GM18909 (cell line): ENCODE measurements around the gene NAA60.
"Not testable (repeated sequence)": the region's sequence is repeated elsewhere in the genome, so short reads cannot be mapped to it uniquely, and the experiment has no call there.

Experiments used
- ATAC-seq: cut with Tn5 transposase; IDR thresholded peaks from one replicate; pipeline ENCODE4 v1.9.1; 2021; ENCODE audit warnings: mild to moderate bottlenecking; ENCODE audit not compliant: unreplicated experiment, poor library complexity

The NAA60 gene

DNA sequence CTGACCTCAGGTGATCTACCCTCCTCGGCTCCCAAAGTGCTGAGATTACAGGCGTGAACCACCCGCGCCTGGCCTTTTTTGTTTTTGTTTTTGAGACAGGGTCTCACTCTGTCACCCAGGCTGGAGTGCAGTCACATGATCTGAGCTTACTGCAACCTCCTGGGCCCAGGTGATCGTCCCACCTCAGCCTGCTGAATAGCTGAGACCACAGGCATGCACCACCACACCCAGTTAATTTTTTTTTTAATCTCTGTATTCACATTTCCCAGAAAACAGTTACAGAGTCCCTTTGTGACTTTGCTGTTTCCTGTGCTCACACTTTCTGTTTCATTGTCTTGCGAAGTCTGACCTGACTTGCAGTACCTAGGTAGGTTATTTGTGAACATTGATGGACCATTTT, 60.0 kb downstream of the NAA60 start:
- no peak for ATAC-seq

DNA sequence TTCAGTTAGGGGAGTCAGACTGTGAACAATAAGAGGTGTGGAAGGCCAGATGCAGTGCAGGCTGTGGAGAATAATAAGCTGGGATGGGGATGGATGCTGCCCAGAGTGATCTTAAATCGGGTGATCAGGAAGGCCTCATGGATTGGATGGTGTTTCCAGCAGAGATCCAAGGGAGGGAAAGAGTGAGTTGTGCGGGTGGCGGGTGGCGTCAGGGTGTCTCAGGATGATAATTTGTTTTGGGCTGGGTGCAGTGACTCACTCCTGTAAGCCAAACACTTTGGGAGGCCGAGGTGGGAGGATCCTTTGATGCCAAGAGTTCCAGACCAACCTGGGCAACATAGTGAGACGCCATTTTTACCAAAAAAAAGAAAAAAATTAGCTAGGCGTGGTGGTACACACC, 65.3 kb downstream of the NAA60 start:
- no peak for ATAC-seq

DNA sequence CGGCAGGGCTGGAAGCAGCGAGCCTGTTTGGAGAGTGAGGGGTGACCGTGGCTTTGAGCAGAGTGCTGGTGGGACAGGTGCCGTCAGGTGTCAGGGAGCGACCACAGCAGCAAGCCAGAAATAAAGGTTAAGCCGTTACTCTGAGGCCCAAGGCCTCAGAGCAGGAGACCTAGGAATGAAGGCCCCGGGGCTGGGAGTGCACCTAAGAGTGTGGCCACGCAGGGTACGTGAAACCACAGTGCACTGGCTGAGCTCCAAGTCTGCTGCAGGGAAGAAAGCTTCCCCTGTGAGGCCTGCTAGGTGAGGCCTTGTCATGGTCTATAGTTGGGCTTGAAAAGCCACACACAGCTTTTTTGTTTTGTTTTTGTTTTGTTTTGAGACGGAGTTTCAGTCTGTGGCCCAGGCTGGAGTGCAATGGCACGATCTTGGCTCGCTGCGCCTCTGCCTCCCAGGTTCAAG, 66.0 kb downstream of the NAA60 start:
- no peak for ATAC-seq

DNA sequence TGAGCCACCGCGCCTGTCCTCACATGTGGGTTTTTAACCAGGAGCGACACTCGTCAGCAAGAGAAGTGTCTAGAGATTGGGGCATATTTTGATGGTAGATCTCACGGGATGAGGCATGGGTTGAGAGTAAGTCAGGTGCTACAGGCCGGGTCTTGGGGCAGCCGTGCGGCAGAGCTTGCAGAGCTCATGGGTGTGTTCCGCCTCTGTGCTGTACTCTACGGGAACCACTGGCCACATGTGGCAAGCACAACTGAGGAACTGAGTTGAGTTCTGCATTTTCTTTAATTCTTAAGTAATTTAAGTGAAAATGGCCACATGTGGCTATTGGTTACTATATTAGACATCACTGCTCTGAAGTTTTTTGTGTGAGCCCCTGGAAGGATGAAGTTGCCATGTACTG, 66.9 kb downstream of the NAA60 start:
- ATAC-seq, result no peak

DNA sequence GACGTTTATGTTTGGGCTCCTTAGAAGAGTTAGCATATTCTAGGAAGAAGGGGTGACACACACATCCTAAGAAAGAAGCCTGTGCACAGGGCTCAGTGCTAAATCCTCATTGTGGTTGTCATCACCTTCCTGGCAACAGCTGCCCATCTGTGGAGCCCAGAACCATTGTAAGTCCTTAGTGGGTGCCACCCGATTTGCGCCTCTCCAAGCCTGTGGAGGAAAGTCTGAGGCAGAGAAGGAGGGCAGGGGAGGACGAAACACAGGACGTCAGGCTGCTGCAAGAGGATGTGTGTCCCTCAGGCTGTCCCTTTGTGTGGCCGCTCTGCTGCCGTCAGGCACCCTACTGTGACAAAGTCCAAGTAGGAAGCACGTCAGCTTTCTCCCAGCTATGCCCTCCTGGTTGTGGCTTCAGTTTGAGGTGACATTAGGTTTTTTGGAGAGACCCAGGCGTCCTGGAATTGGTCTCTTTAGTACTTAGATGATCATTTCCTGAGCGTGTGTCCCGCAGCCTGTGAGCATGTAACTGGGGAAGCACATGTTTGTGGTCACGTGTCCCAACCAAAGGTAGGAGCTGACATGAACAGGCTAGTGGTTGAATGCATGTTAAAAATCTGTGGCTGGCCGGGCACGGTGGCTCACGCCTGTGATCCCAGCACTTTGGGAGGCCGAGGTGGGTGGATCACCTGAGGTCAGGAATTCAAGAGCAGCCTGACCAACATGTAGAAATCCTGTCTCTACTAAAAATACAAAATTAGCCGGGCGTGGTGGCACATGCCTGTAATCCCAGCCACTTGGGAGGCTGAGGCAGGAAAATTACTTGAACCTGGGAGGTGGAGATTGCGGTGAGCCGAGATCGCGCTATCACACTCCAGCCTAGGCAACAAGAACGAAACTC, 68.1 kb downstream of the NAA60 start:
- no peak for ATAC-seq

DNA sequence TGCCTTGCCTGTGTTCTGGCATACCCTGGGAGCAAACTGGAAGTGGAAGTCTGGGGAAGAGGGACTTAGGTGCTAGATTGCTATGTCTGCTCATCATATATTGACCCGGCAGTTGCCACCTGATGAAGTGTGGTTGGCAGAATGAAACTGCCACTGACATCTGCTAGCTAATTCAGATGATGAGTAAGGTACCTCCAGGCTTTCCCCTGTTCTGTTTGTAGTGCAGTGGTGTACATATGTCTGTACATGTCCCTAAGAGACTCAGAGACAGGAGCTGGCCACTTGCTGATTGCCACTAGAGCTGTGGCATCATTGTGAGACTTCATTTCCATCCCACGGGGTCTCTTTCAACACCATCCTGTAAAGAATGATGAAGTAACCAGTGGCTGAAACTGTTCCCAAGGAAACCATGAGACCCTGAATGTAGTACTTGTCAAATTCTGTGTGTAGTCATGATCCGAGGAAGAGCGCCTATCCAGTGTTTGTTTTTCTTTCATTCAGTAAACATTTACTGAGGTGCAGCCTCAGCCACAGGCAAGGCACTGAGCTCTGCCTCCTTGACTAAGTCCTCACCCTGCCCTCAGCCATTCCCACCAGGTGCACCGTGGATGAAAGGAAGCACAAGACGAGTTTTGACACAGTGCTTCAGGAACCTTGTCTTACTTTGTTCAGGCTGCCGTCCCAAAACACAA, 70.6 kb downstream of the NAA60 start:
- ATAC-seq, result no peak

DNA sequence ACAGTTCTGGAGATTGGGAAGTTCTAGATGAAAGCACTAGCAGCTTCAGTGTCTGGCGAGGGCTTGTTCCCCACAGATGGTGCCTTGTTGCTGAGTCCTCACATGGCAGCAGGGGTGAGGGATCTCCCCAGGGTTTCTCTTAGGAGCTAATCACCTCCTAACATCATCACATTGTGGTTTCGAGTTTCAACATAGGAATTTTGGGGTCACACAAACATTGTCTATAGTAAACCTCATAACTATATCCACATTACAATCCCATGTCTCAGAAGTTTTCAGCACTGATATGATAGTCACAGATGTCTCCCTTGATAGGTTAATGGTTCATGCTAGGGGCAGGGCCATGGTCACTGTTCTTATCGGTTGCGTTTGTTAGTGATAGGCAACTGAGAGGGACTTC, 71.1 kb downstream of the NAA60 start:
- no peak for ATAC-seq

DNA sequence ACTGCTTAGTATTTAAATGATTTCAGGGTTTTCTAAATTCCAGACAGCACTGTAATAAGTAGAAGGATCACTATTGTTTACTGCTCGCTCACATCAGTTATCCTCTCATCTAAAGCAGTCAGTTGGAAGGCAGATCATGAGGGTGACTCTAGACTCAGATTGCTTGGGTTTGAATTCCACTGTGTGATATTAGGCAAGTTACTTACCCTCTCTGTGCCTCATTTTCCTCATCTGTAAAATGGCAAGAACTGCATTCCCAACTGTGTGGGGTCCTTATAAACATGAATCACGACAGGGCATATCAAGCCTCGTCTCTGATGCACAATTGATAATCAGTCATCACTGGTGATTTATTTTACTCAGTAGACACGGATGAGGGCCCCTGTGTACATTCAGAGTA, 72.4 kb downstream of the NAA60 start:
- no peak for ATAC-seq

DNA sequence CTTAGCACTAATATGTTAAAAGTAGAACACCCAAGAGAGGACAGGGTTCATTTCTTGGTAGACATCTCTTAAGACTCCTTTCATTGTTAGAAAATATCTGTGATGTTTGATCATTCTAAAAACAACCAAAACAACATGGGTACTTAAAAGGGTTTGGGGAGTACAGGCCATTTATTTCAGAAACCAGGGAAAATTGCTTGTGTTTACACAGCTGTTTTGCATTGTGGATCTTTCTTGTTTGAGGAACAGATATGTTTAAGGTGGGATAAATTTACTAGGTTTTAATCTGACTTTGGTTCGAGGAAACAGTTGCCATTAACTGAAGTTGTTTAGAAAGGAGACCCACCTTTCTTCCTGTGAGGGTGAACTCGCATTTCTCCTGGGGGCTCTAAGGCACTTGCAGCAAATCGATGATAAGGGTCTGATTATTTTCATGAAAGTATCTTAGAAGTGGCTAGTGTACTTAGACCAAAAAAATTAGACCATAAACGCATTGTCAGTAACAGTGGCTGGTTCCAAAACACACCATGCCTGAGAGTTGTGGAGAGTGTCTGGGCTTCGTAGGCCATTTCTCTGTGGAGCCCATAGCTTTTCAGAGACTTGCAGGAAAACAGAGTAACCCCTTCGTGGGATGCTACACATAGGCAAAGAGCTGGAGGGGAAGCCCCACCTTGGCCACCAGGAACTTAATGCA, 75.0 kb downstream of the NAA60 start:
- ATAC-seq, result no peak

DNA sequence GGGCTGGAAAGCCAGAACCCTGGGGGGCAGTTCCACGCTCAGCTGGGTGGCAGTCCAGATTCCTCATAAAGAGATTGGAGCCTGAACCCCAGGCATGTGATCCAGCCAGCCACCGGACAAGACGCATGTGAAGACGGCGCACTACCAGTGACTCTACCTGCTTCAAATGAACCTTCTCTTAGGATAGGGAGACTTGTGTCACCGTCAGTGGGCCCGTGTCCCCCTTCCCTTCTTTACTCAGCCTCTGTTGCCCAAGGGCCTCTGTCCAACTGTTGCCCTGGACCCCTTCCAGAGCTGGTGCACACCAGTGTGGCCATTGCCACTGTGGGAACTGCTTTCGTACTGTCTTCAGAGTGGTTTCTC, 75.5 kb downstream of the NAA60 start:
- ATAC-seq, result no peak

DNA sequence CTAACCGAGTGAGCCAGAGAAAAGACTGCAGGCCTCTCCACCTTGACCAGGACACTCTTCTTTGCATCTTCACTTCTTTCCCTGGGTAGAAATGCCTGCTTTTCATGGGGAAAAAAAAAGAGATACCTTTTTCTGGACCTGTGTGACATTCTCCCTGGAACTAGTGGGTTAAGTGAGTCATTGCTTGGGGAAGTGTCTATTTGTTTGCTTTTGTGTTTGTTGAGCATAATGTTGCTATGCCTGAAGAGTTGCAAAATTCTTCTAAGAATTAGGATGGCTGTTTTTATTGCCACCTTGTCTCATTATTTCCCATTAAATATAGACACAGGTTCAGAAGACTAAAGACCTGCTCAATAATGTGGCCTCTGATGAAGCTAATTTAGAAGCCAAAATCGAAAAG, 76.1 kb downstream of the NAA60 start:
- no peak for ATAC-seq

DNA sequence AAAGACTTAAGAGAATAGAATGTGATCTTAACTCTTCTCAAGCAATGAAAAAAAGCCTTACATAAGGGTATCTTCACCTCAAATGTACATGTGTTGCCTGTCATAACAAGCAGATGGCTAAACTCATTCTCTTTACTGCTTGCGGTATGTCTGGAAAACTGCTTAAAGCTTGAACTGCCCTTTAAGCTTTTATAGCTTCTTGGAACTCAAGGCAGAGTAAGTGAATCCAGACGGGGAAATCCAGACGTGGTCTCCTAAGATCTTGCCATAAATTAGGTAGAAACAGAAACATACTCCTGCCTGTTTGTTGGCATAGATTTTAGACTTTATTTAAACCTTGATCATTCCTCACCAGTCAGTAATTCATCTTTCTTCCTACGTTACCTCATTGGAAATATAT, 76.9 kb downstream of the NAA60 start:
- ATAC-seq, result no peak

DNA sequence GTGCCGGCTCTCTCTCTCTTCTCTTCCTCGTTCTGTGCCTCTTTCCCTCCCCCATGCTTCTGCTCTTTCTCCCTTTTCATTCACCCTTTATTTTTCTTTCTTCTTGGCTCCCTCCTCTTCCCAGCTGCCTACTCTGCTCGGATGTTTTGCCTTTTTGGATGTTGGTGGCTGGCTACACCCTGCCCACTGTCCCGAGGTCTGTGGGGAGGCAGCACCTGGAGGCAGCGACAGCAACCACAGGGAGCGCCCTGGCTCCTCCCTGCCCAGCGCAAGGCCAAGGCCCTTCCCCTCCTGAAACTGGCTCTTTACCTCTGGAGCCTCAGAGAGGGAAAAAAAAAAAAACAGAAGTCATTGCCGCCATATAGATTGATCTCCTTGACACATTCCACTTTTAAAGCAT, 77.4 kb downstream of the NAA60 start:
- ATAC-seq, result no peak

DNA sequence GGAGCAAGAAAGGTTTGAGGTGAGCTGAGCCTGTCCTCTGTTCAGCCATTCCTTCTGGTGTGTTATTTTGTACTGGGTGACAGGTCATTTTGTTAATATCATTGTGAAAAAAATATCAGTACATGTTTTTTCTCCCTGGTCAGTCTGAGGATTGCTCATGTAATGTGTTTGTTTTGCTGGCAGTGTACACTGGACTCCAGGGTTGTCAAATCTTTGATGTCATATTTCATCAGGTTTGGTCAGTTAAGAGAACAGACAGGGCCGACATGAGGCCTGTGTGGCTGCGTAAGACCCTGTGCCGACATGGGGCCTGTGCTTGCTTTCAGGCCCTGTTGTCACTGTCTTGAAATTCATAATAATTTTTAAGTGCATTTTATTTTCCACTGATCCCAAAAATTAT, 79.8 kb downstream of the NAA60 start:
- no peak for ATAC-seq

DNA sequence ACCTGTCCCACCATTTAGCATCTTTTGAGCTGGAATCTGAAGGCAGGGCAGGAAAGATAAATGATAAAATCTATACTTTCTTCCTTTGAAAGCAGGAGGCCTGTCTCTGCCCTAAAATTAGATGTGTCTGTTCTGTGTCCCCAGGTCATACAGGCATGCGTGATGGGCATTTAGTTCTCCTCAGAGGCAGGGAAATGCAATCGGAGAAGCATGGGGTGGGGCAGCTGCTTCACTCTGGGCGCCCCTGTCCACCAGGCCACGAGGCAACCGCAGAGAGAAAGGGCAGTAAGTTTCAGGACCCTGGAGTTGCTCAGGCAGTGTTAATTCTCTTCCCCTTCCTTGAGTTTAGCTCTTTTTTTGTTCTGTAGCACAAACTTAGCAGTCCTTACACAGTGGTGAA, 82.5 kb downstream of the NAA60 start:
- no peak for ATAC-seq

DNA sequence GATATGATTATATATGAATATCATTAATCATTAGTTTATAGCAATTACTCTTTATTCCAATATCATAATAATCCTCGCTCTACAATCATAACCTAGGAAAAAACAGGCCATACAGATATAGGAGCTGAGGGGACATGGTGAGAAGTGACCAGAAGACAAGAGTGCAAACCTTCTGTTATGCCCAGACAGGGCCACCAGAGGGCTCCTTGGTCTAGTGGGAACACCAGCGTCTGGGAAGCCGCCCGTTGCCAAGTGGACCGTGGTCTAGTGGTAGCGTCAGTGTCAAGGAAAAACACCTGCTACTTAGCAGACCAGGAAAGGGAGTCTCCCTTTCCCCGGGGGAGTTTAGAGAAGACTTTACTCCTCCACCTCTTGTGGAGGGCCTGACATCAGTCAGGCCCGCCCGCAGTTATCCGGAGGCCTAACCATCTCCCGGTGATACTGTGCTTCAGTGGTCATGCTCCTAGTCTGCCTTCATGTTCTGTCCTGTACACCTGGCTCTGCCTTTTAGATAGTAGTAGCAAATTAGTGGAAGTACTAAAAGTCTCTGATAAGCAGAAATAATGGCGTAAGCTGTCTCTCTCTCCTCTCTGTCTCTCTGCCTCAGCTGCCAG, 83.8 kb downstream of the NAA60 start:
- not testable (repeated sequence) for ATAC-seq

DNA sequence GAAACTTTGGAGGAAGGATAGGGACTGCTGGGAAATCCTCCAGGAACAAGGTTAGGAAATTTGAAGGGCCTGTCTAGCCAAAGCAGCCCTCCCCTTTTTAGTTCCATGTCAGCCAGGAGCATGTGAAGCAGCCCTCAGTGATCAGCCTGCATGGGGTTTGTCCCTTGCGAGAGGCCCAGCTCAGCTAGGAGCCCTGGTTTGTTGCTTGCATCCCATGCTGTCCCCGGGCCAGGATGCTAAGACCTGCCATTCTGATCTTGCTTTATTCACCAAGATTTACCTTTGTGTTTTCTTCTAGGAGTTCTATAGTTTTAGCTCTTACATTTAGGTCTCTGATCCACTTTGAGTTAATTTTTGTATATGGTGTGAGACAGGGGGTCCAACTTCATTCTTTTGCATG, 84.9 kb downstream of the NAA60 start:
- no peak for ATAC-seq

DNA sequence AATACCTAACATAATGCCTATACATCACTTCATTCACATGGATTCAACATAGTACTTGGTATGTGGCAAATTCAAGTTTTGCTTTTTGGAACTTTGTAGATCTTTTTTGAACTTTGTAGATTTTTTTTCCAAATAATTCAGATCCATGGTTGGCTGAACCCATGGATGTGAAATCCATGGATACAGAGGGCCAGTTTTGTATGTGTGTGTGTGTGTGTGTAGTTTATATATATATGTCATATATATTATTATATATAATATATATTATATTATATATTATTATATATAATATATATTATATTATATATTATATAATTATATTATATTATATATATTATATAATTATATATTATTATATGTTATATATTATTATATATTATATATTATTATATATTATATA, 85.7 kb downstream of the NAA60 start:
- no peak for ATAC-seq

DNA sequence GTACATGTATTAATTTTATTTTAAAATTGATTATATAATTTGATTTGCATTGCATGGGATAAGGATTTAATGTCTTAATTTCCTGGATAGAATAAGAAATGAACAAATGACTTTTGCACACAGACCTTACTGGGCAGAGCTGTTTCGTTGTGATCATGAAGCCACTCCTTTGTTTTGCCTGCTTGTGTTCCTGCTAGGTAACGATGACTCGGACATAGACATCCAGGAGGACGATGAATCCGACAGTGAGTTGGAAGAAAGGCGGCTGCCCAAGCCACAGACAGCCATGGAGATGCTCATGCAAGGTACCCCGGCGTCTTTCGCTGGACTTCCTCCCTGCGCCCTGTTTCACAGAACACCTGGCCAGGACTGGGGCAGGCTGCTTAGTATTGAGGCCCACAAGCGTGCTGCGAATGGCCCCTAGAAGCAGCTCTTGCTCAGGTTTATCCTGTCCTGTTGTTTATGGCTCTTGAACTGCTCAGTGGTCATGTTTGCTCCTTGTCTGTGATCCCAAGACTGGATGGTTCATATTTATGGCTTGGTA, 87.0 kb downstream of the NAA60 start:
- ATAC-seq, result no peak

DNA sequence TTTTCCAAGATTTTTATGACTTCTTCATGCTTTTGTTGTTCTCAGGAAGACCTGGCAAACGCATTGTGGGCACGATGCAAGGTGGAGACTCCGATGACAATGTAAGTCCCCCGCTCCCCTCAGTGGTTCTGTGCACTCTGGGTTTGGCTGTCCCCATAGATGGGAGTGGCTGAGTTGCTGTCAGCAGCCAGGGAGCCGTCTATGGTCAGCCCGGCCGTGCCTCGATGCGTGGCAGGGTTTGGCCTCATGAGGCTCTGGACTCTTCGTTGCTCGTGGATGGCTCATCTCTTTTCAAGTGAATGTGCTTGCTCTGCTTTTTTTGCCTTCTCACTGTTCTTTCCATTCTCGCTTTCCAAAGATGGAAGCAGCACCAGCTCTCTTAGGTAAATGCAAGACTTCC, 89.3 kb downstream of the NAA60 start:
- no peak for ATAC-seq

DNA sequence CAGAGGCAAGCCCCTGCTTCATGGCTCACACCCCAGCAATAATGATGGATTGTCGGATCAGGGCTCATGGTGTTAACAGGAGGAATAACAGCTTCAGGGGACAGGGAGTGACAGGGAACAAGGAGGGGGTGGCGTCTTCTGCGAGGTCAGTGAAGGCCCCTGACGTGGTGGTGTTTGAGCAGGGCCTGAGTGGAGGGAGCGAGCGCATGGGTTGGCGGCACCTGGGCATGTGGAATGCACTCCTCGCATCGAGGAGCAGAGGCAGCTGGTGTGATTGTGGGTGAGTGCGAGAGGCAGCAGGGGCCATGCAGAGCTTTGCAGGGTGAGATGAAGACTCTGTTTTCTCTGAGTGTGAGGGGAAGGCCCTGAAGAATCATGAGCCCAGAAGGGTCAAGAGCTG, 90.6 kb downstream of the NAA60 start:
- no peak for ATAC-seq
